GM12864 (cell line): ENCODE measurements around the gene OPCML.

ENCODE experiments used
- DNase-seq: peaks from one replicate; pipeline ENCODE4 v3.0.0-alpha.2; 2011; ENCODE audit warnings: low read depth
- H3K4me3 ChIP-seq: 2 replicates; pipeline ENCODE4 v1.5.1; 2011; ENCODE audit warnings: mild to moderate bottlenecking, low read depth, low read length, control low read depth
- TF ChIP-seq, protein P1 (sequence below): IDR thresholded peaks from 2 replicates; pipeline ENCODE4 v1.5.1; 2011; ENCODE audit warnings: low read depth, mild to moderate bottlenecking, moderate library complexity, low read length, control low read depth, inconsistent platforms; ENCODE audit errors: missing control alignments

The OPCML gene

DNA sequence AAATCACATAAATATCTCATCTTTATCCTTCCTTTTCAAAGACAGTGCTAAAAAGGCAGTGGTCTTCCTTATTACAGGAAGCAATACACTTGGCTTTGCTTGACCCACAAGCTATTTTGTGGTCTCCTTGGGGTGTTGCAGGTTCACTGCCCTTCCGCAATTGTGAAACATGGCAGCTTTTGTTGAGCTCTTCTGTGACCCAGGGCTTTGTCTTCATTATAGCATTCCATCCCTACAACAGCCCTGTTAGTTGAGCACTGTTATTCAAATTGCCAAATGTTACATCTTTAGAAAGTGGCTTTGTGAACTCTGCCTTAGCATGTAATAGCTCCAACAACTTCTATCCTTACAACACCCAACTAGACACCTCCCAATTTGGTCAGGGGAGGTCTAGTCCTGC, 107.1 kb downstream of the OPCML start:
- no peak overlapping the region for H3K4me3 ChIP-seq
- TF ChIP-seq, protein P1, sequence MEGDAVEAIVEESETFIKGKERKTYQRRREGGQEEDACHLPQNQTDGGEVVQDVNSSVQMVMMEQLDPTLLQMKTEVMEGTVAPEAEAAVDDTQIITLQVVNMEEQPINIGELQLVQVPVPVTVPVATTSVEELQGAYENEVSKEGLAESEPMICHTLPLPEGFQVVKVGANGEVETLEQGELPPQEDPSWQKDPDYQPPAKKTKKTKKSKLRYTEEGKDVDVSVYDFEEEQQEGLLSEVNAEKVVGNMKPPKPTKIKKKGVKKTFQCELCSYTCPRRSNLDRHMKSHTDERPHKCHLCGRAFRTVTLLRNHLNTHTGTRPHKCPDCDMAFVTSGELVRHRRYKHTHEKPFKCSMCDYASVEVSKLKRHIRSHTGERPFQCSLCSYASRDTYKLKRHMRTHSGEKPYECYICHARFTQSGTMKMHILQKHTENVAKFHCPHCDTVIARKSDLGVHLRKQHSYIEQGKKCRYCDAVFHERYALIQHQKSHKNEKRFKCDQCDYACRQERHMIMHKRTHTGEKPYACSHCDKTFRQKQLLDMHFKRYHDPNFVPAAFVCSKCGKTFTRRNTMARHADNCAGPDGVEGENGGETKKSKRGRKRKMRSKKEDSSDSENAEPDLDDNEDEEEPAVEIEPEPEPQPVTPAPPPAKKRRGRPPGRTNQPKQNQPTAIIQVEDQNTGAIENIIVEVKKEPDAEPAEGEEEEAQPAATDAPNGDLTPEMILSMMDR = no peak
- no peak for DNase-seq

DNA sequence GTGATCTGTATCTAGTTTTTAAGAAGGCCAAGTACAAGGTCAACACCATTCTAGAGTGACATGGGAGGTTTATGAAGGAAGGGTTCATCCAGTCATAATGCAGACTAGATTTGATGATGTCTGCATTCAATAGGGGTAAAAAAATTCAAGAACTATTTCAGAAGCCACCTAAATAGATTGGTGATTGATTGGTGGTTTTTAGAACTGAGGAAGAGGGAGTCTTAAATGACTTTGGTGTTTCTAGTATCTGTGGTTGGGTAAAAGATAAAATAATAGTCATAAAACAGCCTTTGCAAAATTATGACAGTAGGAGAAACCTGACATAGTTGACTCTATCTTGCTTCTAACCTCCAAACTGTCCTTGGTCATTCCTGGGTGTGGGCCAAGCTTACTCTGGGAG, 114.1 kb downstream of the OPCML start:
- TF ChIP-seq, protein P1 = no peak
- DNase-seq = no peak
- H3K4me3 ChIP-seq = no peak overlapping the region

DNA sequence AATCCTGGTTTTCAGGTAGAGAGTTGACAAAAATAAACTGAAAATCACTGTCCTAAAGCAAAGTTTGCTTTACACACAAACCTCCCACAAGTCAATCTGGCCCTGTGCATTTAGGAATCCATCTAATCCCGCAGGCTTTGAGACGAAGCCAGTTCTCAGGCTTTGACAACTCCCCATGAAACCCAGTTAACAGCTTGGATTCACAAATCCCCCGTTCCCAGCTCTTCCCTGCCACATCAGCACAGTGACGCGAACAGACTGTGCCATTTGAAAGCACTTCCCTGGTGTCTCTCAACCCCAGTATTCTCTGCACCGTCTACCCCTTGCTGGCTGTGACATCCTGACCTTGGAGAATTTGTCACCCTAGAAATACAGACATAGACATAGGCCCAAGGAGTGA, 117.8 kb downstream of the OPCML start:
- no peak for DNase-seq
- H3K4me3 ChIP-seq = no peak overlapping the region
- TF ChIP-seq, protein P1 = no peak

GRCh38 chr11:133413703-133414102, 118.6 kb downstream of the OPCML start:
- no peak overlapping the region for H3K4me3 ChIP-seq
- TF ChIP-seq, protein P1 = no peak
- no peak for DNase-seq

- TF ChIP-seq, protein P1 = no peak
- no peak overlapping the region for H3K4me3 ChIP-seq
- DNase-seq = no peak
Observed at GRCh38 chr11:133409799-133410198, 122.5 kb downstream of the OPCML start.

- no peak for DNase-seq
- TF ChIP-seq, protein P1 = no peak
- no peak overlapping the region for H3K4me3 ChIP-seq
Observed at GRCh38 chr11:133408936-133409335, 123.4 kb downstream of the OPCML start.

GRCh38 chr11:133408402-133408801, 123.9 kb downstream of the OPCML start:
- no peak overlapping the region for H3K4me3 ChIP-seq
- no peak for DNase-seq
- TF ChIP-seq, protein P1 = no peak
